ENCODE data around the gene HSPA6. TPM values are rescaled to one million over a fixed set of nuclear protein-coding genes. Genes with fewer than 3 reads are reported as not detected.
"Not testable (repeated sequence)": the region's sequence is repeated elsewhere in the genome, so short reads cannot be mapped to it uniquely, and the experiment has no call there.

Gene HSPA6
- total RNA-seq, 1 donor from 2014 or later = not detected

DNA sequence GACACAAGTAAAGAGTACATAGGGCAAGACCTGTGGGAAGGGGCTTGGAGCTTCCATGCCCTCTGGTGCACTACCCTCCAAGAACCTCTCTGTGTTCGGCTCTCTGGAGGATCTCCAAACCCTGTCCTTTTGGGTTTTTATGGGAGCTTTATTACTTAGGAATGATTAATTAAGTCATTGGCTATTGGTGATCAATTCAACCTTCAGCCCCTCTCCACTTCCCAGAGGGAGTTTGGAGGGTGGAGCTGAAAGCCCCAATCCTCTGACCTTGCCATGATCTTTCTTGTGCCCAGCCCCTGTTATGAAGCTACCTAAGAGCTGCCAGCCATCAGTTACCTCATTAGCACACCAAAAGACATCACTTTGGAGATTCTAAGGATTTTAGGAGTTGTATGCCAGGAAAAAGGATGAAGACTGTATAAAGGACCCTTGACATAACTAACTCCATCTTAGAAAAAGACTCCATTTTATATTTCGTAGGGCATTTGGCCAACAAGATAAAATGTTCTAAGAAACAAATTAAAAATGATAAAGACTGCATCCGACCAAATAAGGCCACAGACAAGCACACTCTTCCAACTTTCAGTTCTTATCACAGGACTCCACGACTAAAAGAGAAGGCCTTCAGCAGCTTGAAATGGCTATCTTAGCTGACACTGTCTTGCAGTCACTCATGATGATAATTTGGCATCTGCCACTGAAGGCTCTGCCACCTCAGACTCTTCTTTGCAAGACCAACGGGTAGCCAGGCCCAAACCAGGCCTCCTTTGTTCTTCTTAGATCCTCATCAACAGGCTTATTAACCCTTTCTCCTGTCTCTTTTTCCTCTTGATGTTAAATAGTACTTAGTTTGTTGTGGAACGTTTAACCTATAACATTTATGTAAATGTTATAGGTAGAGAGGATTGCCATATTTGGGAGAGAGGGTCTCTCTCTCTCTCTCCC lies 33.4 kb downstream of the HSPA6 start:
- not testable (repeated sequence) for DNase-seq (ENCODE audit: low read depth)

DNA sequence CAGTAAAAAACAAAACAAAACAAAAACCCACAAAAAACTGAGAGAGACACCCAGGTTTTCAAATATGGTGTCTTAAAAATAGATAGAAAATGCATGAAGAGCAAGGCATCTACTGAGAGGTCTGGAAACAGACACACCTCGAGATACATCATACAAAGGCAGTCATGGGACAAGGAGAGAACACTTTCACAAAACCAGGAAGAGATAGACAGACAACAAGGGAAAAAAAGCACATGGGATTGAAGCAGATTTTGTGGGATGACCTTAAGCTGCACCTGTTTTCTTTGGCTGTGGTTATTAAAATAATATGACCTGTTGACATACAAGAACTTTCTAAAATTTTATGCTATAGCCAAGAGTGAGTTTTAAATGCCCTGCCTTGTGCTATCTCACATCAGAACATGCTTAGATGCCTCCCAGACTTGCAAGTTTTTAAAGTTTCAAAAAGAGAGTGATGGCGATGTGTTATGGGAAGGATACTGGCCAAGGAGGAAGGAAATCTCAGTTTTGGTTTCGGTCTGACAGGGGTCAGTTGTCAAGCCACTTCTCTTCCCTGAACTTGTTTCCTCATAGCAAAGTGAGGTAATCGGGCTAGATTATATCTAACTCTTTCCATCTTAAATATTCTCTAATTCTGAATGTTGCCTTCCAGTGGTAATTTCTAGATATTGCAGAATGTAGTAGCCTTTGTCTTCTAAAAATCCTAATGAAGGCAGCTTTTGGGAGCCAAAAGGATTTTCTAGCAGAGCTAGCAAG lies 36.8 kb downstream of the HSPA6 start:
- not testable (repeated sequence) for DNase-seq (ENCODE audit: low read depth)

DNA sequence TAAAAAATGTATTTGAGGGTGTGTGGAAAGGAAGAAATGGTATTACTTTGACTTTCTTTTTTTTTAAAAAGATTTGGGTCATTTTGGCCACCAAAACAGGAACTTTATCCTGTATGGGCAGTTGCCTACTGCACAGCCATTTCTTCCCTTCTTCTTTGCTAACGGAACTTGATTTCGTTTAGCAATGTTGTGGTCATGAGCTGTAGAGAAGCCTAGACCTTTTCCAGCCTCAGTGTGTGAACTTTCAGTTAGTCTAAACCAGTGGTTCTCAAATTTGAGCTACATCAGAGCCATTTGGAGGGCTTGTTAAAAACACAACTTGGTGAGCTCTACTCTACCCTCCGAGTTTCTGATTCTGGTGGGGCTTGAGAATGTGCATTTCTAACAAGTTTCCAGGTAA lies 38.1 kb downstream of the HSPA6 start:
- not testable (repeated sequence) for DNase-seq (ENCODE audit: low read depth)

DNA sequence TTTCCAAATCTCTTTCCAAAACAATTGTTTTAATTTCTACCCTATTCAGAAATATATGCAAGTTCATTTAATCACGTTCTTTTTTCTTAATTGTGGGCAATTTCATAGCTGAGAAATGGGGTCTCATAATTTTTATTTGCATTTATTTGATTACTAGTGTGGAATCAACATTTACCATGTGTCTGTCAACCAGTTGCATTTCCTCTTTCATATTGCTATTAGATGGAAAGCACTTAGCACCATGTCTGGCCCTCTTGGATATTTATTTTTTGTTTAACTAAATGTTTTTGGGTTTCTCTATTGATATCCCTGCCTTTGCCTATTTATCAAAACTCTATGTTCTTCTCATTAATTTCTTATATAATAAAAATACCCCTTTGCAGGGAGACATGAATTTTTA lies 39.2 kb downstream of the HSPA6 start:
- not testable (repeated sequence) for DNase-seq (ENCODE audit: low read depth)

DNA sequence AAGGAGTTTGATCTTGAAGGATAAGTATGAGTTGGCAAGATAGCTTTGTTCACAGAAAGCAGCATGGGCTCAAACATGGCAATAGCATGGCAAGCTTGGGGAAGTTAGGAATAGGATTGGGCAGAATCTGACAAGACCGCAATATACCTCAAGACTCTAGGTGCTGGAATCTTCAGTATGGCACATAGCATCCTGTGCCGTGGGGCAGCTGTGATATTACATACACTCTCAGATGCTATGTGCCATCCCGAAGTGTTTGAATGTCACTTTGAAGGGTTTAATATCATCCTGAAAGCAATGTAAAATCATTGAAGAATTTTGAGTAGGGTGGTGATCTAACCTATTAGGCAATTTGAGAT lies 42.2 kb downstream of the HSPA6 start:
- not testable (repeated sequence) for DNase-seq (ENCODE audit: low read depth)

DNA sequence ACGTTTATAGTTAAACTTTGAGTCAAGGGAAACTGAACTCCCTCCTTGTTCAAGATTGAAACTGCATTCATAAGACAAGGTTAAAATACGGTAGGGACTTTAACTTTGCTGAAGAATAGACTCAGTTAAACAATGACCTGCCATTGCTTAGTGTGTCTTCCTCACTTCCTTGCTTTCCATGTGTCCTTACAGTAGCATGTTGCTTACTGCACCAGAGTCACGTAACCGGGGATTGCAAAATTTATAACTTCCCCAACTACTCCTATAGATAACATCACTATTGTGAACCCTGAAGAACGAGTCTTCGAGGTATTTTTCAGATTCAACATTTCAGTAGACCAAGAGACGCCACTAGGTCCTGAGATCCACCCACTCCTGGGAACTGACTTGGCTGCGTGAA lies 47.4 kb downstream of the HSPA6 start:
- not testable (repeated sequence) for DNase-seq (ENCODE audit: low read depth)

Other genes with a start within 250 kb of the HSPA6 start
- gene MPZ, start 214.6 kb upstream of the HSPA6 start, total RNA-seq = 1.7 and 2.8 TPM in 2 replicates
- 17.8 and 40.5 TPM in 2 replicates for gene SDHC, start 210.2 kb upstream of the HSPA6 start, total RNA-seq
- gene CFAP126, start 156.7 kb upstream of the HSPA6 start, total RNA-seq = not detected in 2 replicates
- not detected in 2 replicates for gene FCGR2A, start 19.1 kb upstream of the HSPA6 start, total RNA-seq
- gene FCGR3A, start 25.3 kb downstream of the HSPA6 start, total RNA-seq = not detected in 2 replicates
- gene FCGR3B, start 106.6 kb downstream of the HSPA6 start, total RNA-seq = not detected in 2 replicates
- not detected in 2 replicates for gene FCGR2B, start 138.6 kb downstream of the HSPA6 start, total RNA-seq
- 0.68 and 1.5 TPM in 2 replicates for gene FCRLA, start 182.7 kb downstream of the HSPA6 start, total RNA-seq
- gene FCRLB, start 197.0 kb downstream of the HSPA6 start, total RNA-seq = 0.21 and 0.57 TPM in 2 replicates
- gene DUSP12, start 225.2 kb downstream of the HSPA6 start, total RNA-seq = 17.6 and 22.1 TPM in 2 replicates
- 30.2 and 32.4 TPM in 2 replicates for gene ATF6, start 241.8 kb downstream of the HSPA6 start, total RNA-seq

Measured in myocyte (in vitro differentiated cells).